Liver (tissue), 9 donors: ENCODE data around the gene NISCH. TPM values are rescaled to one million over a fixed set of nuclear protein-coding genes. Genes with fewer than 3 reads are reported as not detected.

Source experiments
- DNase-seq: peaks from one replicate; pipeline ENCODE4 v3.0.0-alpha.2; 2017; ENCODE audit warnings: low spot score
- H3K27ac ChIP-seq, 2 donors: one replicate each; pipeline ENCODE4 v1.7.0; 2013; ENCODE audit warnings: inconsistent platforms in 2 of 2, low read length in 2 of 2, control low read depth in 1 of 2, low read depth in 1 of 2, mild to moderate bottlenecking in 1 of 2
- H3K27me3 ChIP-seq, 4 donors: one replicate each; pipeline versions ENCODE4 v1.6.1 to v1.7.0; 2013; ENCODE audit warnings: low read length in 3 of 4, inconsistent platforms in 1 of 4, mild to moderate bottlenecking in 1 of 4, moderate library complexity in 1 of 4; ENCODE audit not compliant: control insufficient read depth in 4 of 4, insufficient read depth in 4 of 4
- H3K36me3 ChIP-seq, 4 donors: one replicate each; pipeline versions ENCODE4 v1.6.1 to v1.7.0; 2013; ENCODE audit warnings: low read length in 3 of 4, mild to moderate bottlenecking in 3 of 4, low read depth in 1 of 4, moderate library complexity in 1 of 4; ENCODE audit not compliant: control insufficient read depth in 4 of 4, insufficient read depth in 3 of 4
- H3K4me1 ChIP-seq, 4 donors: one replicate each; pipeline versions ENCODE4 v1.6.1 to v1.7.0; 2013; ENCODE audit warnings: low read length in 3 of 4, mild to moderate bottlenecking in 3 of 4, moderate library complexity in 1 of 4; ENCODE audit not compliant: control insufficient read depth in 4 of 4, insufficient read depth in 4 of 4
- H3K4me3 ChIP-seq, 3 donors: one replicate each; pipeline versions ENCODE4 v1.6.1 to v1.7.0; 2013; ENCODE audit warnings: low read length in 3 of 3, control low read depth in 1 of 3, low read depth in 1 of 3, mild to moderate bottlenecking in 1 of 3
- H3K9ac ChIP-seq, 2 donors: one replicate each; pipeline ENCODE4 v1.7.0; 2013; ENCODE audit warnings: low read length in 2 of 2, mild to moderate bottlenecking in 2 of 2, moderate library complexity in 2 of 2, control low read depth in 1 of 2, low read depth in 1 of 2
- H3K9me3 ChIP-seq, 4 donors: one replicate each; pipeline versions ENCODE4 v1.6.1 to v1.7.0; 2013; ENCODE audit warnings: low read length in 3 of 4; ENCODE audit not compliant: control insufficient read depth in 4 of 4
- CTCF ChIP-seq: fragments of 150-350 bp; IDR thresholded peaks from 2 replicates; pipeline ENCODE4 v1.5.1; 2017; ENCODE audit warnings: improper control_type of control experiment, low read depth, low read length; ENCODE audit not compliant: missing input control
- EGR1 ChIP-seq, 2 donors: IDR thresholded peaks; 2 replicates each; pipeline ENCODE4 v1.6.1; 2016 to 2018; ENCODE audit warnings: antibody characterized with exemption in 2 of 2, low read depth in 2 of 2
- FOXA2 ChIP-seq: IDR thresholded peaks from 2 replicates; pipeline ENCODE4 v1.6.1; 2016; ENCODE audit warnings: antibody characterized with exemption
- HNF4A ChIP-seq, 2 donors: conservative IDR thresholded peaks; 2 replicates each; pipeline ENCODE4 v1.6.1; 2016; ENCODE audit warnings: antibody characterized with exemption in 2 of 2, mild to moderate bottlenecking in 2 of 2
- HNF4G ChIP-seq: IDR thresholded peaks from 2 replicates; pipeline ENCODE4 v1.6.1; 2016; ENCODE audit warnings: antibody characterized with exemption
- NR2F2 ChIP-seq: IDR thresholded peaks from 2 replicates; pipeline ENCODE4 v1.6.1; 2016; ENCODE audit warnings: antibody characterized with exemption
- RAD21 ChIP-seq, 2 donors: IDR thresholded peaks; 2 replicates each; pipeline ENCODE4 v1.6.1; 2016; ENCODE audit warnings: antibody characterized with exemption in 2 of 2, mild to moderate bottlenecking in 2 of 2
- REST ChIP-seq: IDR thresholded peaks from 2 replicates; pipeline ENCODE4 v1.6.1; 2016; ENCODE audit warnings: antibody characterized with exemption, mild to moderate bottlenecking
- SP1 ChIP-seq: IDR thresholded peaks from 2 replicates; pipeline ENCODE4 v1.6.1; 2018; ENCODE audit warnings: antibody characterized with exemption, mild to moderate bottlenecking
- TAF1 ChIP-seq: conservative IDR thresholded peaks from 2 replicates; pipeline ENCODE4 v1.6.1; 2016; ENCODE audit warnings: antibody characterized with exemption, mild to moderate bottlenecking
- WGBS: extraction: QIAGEN DNeasy Blood & Tissue Kit; methylation state at CpG from one replicate; pipeline ENCODE4 v1.1.7; 2013; 5-methylcytosine and 5-hydroxymethylcytosine counted together
- polyA plus RNA-seq, 2 donors: library from polyadenylated mRNA; stranded (reverse) in 1 of 2; unstranded in 1 of 2; fragments of 200-250 nt in 1 of 2; fragments of >200 nt in 1 of 2; fragmentation: Nextera tagmentation in 1 of 2; extraction: Ambion mirVana in 1 of 2; gene quantifications; one replicate each; pipeline versions ENCODE4 v1.2.1 to v1.2.3, GENCODE V29; 2013 to 2015
- total RNA-seq, 2 donors: library from RNA; depleted of rRNA; stranded (reverse); fragments of >200 nt; gene quantifications; one replicate each; pipeline ENCODE4 v1.2.3, GENCODE V29; 2014
- TF ChIP-seq, protein P1 (sequence below): IDR thresholded peaks from 2 replicates; pipeline ENCODE4 v1.6.1; 2016; ENCODE audit warnings: antibody characterized with exemption
- donor health status: healthy.
- donor health status: healthy.
- donor health status: healthy.
- donor health status: healthy.
- donor health status: healthy.

NISCH gene
- total and polyA plus RNA-seq, 4 donors: 10.8 to 39.8 (median 17.6) TPM

DNA sequence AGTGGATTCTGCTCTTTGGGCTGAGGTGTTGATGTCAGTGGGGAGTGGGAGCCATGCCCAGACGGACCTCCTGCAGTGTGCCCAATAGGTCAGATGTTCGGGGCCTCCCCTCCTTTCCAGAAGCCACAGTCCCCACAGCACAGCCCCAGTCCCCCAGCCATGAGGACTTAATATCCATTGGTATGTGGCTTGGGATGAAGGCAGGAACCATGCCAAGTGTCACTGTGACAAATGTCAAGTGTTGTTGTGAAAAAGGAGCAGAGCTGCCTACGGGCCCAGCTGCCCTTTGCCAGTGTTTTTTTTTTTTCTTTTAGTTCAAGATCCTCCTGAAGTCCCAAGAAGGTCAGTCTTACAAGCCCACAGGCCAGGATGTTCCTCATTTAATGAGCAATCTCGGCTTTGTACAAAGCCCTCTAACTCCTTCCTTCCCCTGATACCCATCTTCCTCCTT is 22.7 kb upstream of the NISCH start:
- Histone ChIP-seq H3K9me3 (no peaks in the 10 kb centered on the region), H3K9ac (no peak overlapping the region), H3K4me1 (no peaks in the 10 kb centered on the region), H3K36me3 (no peaks in the 10 kb centered on the region), H3K4me3 (no peak overlapping the region), H3K27me3 (no peaks in the 10 kb centered on the region), H3K27ac (no peak overlapping the region)
- WGBS: 71% methylated on average over 4 of the region's 4 CpGs
- DNase-seq: no peak
- no peak for TF ChIP-seq HNF4A (conservative IDR thresholded peaks at IDR 0.05)
- TF ChIP-seq NR2F2: no peak
- no peak for TF ChIP-seq REST
- TF ChIP-seq HNF4G: no peak
- TF ChIP-seq, protein P1, sequence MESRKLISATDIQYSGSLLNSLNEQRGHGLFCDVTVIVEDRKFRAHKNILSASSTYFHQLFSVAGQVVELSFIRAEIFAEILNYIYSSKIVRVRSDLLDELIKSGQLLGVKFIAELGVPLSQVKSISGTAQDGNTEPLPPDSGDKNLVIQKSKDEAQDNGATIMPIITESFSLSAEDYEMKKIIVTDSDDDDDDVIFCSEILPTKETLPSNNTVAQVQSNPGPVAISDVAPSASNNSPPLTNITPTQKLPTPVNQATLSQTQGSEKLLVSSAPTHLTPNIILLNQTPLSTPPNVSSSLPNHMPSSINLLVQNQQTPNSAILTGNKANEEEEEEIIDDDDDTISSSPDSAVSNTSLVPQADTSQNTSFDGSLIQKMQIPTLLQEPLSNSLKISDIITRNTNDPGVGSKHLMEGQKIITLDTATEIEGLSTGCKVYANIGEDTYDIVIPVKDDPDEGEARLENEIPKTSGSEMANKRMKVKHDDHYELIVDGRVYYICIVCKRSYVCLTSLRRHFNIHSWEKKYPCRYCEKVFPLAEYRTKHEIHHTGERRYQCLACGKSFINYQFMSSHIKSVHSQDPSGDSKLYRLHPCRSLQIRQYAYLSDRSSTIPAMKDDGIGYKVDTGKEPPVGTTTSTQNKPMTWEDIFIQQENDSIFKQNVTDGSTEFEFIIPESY: no peak
- TF ChIP-seq CTCF: no peak
- TF ChIP-seq FOXA2: no peak
- no peak for TF ChIP-seq TAF1

DNA sequence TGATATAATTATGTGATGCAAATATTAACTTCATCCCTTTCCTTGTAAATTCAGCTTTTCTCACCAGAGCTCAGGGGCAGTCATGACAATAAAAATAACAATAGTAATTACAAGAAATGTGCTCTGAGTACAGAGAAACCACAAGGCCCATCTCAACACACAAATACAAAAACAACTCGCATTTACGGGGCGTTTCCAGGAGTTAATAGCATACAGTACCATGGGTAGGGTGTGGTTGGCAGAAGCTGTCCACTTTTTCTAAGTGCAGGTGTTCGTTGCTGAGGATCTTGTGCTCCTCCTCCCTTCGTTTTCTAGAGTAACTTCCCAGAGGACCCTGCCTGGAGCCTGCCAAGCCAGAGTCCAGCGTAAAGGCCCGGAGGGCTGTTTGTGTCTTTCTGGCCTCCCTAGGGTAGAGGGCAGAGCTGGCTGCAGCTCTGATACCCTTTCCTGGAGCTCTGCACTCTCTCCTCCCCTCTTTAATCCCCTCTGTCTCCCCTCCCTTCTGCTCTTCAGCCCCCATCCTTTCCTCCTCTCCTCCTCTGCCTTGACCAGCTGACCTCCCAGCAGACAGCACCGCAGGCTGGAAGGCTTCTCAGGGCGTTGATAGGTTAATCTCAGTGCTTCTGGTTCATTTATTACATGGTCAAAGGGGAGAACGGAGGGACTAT is 21.9 kb upstream of the NISCH start:
- H3K27me3 ChIP-seq: no peaks in the 10 kb centered on the region
- TF ChIP-seq REST (no peak), SP1 (no peak), EGR1 (IDR thresholded peaks at IDR 0.05; ENCODE audit: low read depth in 2 of 2) (no peak), RAD21 (IDR thresholded peaks at IDR 0.05) (no peak), CTCF (no peak)
- H3K4me1 ChIP-seq: no peaks in the 10 kb centered on the region
- H3K9me3 ChIP-seq: no peaks in the 10 kb centered on the region
- no peak overlapping the region for H3K27ac ChIP-seq
- no peak for DNase-seq
- no peaks in the 10 kb centered on the region for H3K36me3 ChIP-seq
- WGBS: 80% methylated on average over 10 of the region's 10 CpGs
- no peak overlapping the region for H3K9ac ChIP-seq
- no peak overlapping the region for H3K4me3 ChIP-seq
